CD4-positive, alpha-beta T cell (primary cell): ENCODE measurements around the gene ZNF75A. TPM values are rescaled to one million over a fixed set of nuclear protein-coding genes. Genes with fewer than 3 reads are reported as not detected.
"Not testable (repeated sequence)": the region's sequence is repeated elsewhere in the genome, so short reads cannot be mapped to it uniquely, and the experiment has no call there.

Experiments
- ATAC-seq: fragments of 200-7000 bp; cut with Tn5 transposase; one replicate; pipeline ENCODE4 v1.10.0; 2022; ENCODE audit warnings: mild to moderate bottlenecking; ENCODE audit not compliant: poor library complexity
- CTCF ChIA-PET: fragments of 350-600 bp; sonication (Branson Sonifier 250); formaldehyde crosslinking; loops from one replicate; lab custom pipeline; 2021; ENCODE audit warnings: antibody characterized with exemption, inconsistent platforms; lab: Charles Lee
- POLR2A ChIA-PET: fragments of 350-600 bp; sonication (Branson Sonifier 250); formaldehyde crosslinking; loops from one replicate; lab custom pipeline; 2021; ENCODE audit warnings: antibody characterized with exemption, inconsistent platforms; lab: Charles Lee
- DNase-seq, 14 experiments: peaks; one replicate each; pipeline ENCODE4 v3.0.0-alpha.2; 2013 to 2020; ENCODE audit warnings: mixed read lengths in 2 of 14
- H3K27ac ChIP-seq, 2 donors: one replicate each; pipeline versions ENCODE4 v1.5.1 to v1.7.0; 2013; ENCODE audit warnings: low read length in 2 of 2, low read depth in 1 of 2, mild to moderate bottlenecking in 1 of 2
- H3K27me3 ChIP-seq, 2 experiments: 1 replicate in 1 of 2; 2 replicates in 1 of 2; pipeline versions ENCODE4 v1.6.1 to v1.7.0; 2013; ENCODE audit warnings: low read length in 2 of 2, control low read depth in 1 of 2, mild to moderate bottlenecking in 1 of 2, moderate library complexity in 1 of 2; ENCODE audit not compliant: insufficient read depth in 2 of 2, control insufficient read depth in 1 of 2
- H3K36me3 ChIP-seq: one replicate; pipeline ENCODE4 v1.6.1; 2013; ENCODE audit warnings: low read length, control low read depth; ENCODE audit not compliant: insufficient read depth
- H3K4me1 ChIP-seq: one replicate; pipeline ENCODE4 v1.6.1; 2013; ENCODE audit warnings: low read length, control low read depth; ENCODE audit not compliant: insufficient read depth
- H3K4me3 ChIP-seq: one replicate; pipeline ENCODE4 v1.5.1; 2013; ENCODE audit warnings: mild to moderate bottlenecking, low read length, moderate library complexity
- H3K9me3 ChIP-seq, 2 experiments: 1 replicate in 1 of 2; 2 replicates in 1 of 2; pipeline versions ENCODE4 v1.6.1 to v1.7.0; 2013; ENCODE audit warnings: low read length in 2 of 2, mild to moderate bottlenecking in 2 of 2, control low read depth in 1 of 2, moderate library complexity in 1 of 2; ENCODE audit not compliant: control insufficient read depth in 1 of 2, insufficient read depth in 1 of 2
- H3K27ac Mint-ChIP-seq: one replicate; pipeline ENCODE4 v1.8.0; 2020; ENCODE audit warnings: mixed read lengths
- H3K27me3 Mint-ChIP-seq: one replicate; pipeline ENCODE4 v1.8.0; 2021; ENCODE audit warnings: mixed read lengths
- H3K36me3 Mint-ChIP-seq: one replicate; pipeline ENCODE4 v1.8.0; 2021; ENCODE audit warnings: low read depth, mixed read lengths
- H3K4me1 Mint-ChIP-seq: one replicate; pipeline ENCODE4 v1.8.0; 2021; ENCODE audit warnings: low read depth, mixed read lengths
- H3K4me3 Mint-ChIP-seq: one replicate; pipeline ENCODE4 v1.8.0; 2020; ENCODE audit warnings: mild to moderate bottlenecking, mixed read lengths
- H3K9me3 Mint-ChIP-seq: one replicate; pipeline ENCODE4 v1.8.0; 2020; ENCODE audit warnings: mixed read lengths
- CTCF ChIP-seq: fragments of 200-600 bp; IDR thresholded peaks from one replicate; pipeline ENCODE4 v1.8.0; 2022; ENCODE audit warnings: antibody characterized with exemption, mild to moderate bottlenecking
- intact Hi-C, 2 experiments: fragments of 100-400 bp; cut with DNase I in 1 of 2; cut with micrococcal nuclease in 1 of 2; formaldehyde crosslinking; loops; one replicate each; pipeline versions ENCODE4 v1.15.1 to v1.9.0; 2023 to 2025; cut with DNase I, micrococcal nuclease
- total RNA-seq, 174 experiments: library from RNA in 2 of 174; stranded (reverse) in 2 of 174; gene quantifications; one replicate each; pipeline ENCODE4 v1.2.3 and lab custom pipeline; 2021 to 2026

The ZNF75A gene
- total RNA-seq, 2 experiments from 2014 or later: 41.7 to 42.2 TPM

DNA sequence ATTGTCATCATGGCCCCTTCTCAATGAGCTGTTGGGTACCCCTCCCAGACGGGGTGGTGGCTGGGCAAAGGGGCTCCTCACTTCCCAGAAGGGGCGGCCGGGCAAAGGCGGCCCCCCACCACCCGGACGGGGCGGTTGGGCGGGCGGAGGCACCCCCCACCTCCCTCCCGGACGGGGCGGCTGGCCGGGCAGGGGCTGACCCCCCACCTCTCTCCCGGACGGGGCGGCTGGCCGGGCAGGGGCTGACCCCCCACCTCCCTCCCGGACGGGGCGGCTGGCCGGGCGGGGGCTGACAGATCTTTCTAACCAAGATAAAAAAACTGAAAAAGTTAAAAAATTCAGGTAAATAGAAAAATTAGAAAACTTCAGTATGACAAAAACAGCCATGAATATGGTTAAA is 34.0 kb upstream of the ZNF75A start:
- H3K27ac Mint-ChIP-seq, ATAC-seq: not testable (repeated sequence)
- peaks cover 0 to 10% of the 10 kb centered on the region in 2 experiments for H3K9me3 ChIP-seq

DNA sequence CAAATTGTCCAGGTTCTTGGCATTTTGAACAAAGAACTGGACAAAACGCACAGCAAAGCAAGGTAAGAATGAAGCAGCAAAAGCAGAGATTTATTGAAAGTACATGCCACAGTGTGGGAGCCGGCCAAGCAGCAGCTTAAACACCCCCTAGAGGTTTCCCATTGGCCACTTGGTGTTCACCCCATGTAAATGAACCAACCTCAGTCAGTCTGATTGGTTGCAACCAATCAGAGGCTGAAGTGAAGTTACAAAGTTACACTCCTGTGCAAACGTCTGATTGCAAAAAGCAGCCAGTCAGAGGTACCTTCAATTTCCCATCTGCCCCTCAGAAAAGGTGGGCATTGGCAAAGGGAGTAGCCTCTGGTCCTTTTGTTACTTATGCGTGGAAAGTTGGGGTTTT is 30.8 kb upstream of the ZNF75A start:
- Mint-ChIP-seq H3K4me1 (no peaks in the 10 kb centered on the region), H3K9me3 (peaks cover 7% of the 10 kb centered on the region), H3K27ac (no peak overlapping the region), H3K36me3 (peaks cover 2% of the 10 kb centered on the region), H3K27me3 (no peaks in the 10 kb centered on the region), H3K4me3 (no peak overlapping the region)
- intact Hi-C loops: no loop called here
- Histone ChIP-seq H3K36me3 (no peaks in the 10 kb centered on the region), H3K27ac (no peak overlapping the region), H3K27me3 (no peaks in the 10 kb centered on the region), H3K4me3 (no peak overlapping the region), H3K9me3 (peaks cover 0 to 10% of the 10 kb centered on the region in 2 experiments), H3K4me1 (no peaks in the 10 kb centered on the region)
- DNase-seq (no peak), ATAC-seq (no peak)
- POLR2A ChIA-PET: interaction anchor here (0.8 to 3.0 kb wide), 3 partner anchors 8 to 90 kb away, joined by 3 to 15 read pairs (median 4); no protein-coding TSS in a partner anchor
- CTCF ChIA-PET: no interaction called here
- TF ChIP-seq CTCF: no peak

More for the DNA sequence above, 34.0 kb upstream of the ZNF75A start:
- H3K27me3 Mint-ChIP-seq, H3K4me1 Mint-ChIP-seq, H3K4me1 ChIP-seq, POLR2A ChIA-PET, H3K27me3 ChIP-seq, DNase-seq, H3K4me3 Mint-ChIP-seq, intact Hi-C loops, H3K9me3 Mint-ChIP-seq, H3K27ac ChIP-seq, H3K4me3 ChIP-seq, CTCF ChIA-PET: not testable (repeated sequence)
- peaks cover 30% of the 10 kb centered on the region for H3K36me3 Mint-ChIP-seq
- peaks cover 13% of the 10 kb centered on the region for H3K36me3 ChIP-seq

DNA sequence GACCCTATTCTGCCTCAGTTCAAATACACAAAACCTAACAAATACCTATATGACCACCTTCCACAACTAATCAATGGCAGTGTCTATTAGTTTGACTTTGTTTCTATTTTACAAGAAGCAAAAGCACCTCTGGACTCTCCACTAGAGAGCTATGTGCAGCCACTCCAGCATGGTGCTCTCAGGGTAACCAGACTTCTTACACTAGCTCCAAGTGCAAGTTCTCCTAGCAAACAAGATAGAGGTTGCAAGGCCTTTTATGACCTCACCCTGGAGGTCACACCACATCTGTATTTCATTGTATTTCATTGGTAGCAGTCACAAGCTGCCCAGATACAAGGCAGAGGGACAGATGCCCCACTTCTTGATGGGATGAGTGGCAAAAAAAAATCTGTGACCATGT is 30.4 kb upstream of the ZNF75A start:
- Histone ChIP-seq H3K4me1 (no peaks in the 10 kb centered on the region), H3K4me3 (no peak overlapping the region), H3K27me3 (no peaks in the 10 kb centered on the region), H3K27ac (no peak overlapping the region), H3K9me3 (peaks cover 0 to 10% of the 10 kb centered on the region in 2 experiments), H3K36me3 (no peaks in the 10 kb centered on the region)
- TF ChIP-seq CTCF: no peak
- H3K9me3 Mint-ChIP-seq: peaks cover 7% of the 10 kb centered on the region
- ATAC-seq: no peak
- no peak overlapping the region for H3K27ac Mint-ChIP-seq
- no peaks in the 10 kb centered on the region for H3K4me1 Mint-ChIP-seq
- H3K4me3 Mint-ChIP-seq: no peak overlapping the region
- intact Hi-C loops: no loop called here
- ChIA-PET CTCF (no interaction called here), POLR2A (interaction anchor here (0.8 kb wide), 1 partner anchor 91 kb away, joined by 3 read pairs; no protein-coding TSS in a partner anchor)
- no peaks in the 10 kb centered on the region for H3K27me3 Mint-ChIP-seq
- DNase-seq: no peak
- H3K36me3 Mint-ChIP-seq: no peaks in the 10 kb centered on the region

GRCh38 chr16:3276679-3277078 is 28.6 kb upstream of the ZNF75A start:
- ATAC-seq (no peak), DNase-seq (no peak)
- H3K4me3 Mint-ChIP-seq: no peak overlapping the region
- no peak overlapping the region for H3K27ac Mint-ChIP-seq
- no peak overlapping the region for H3K4me3 ChIP-seq
- H3K9me3 Mint-ChIP-seq: peaks cover 7% of the 10 kb centered on the region
- CTCF ChIA-PET: interaction anchor here (0.7 to 1.2 kb wide), 2 partner anchors 9 to 98 kb away, joined by 4 to 5 read pairs; no protein-coding TSS in a partner anchor
- H3K36me3 Mint-ChIP-seq: no peaks in the 10 kb centered on the region
- no peaks in the 10 kb centered on the region for H3K36me3 ChIP-seq
- peaks cover 2% of the 10 kb centered on the region for H3K4me1 ChIP-seq
- H3K9me3 ChIP-seq: peaks cover 0 to 10% of the 10 kb centered on the region in 2 experiments
- H3K27me3 Mint-ChIP-seq: no peaks in the 10 kb centered on the region
- H3K27me3 ChIP-seq: no peaks in the 10 kb centered on the region
- intact Hi-C loops: no loop called here
- no peak overlapping the region for H3K27ac ChIP-seq
- TF ChIP-seq CTCF: no peak
- POLR2A ChIA-PET: interaction anchor here (0.6 to 1.3 kb wide), 3 partner anchors 10 to 12 kb away, joined by 3 to 6 read pairs (median 5); no protein-coding TSS in a partner anchor
- no peaks in the 10 kb centered on the region for H3K4me1 Mint-ChIP-seq
